GM23248 (cell line): ENCODE results near the gene HMGN1.

Experiments
- EZH2 ChIP-seq: fragments of 200-600 bp; sonication (generic); IDR thresholded peaks from 2 replicates; pipeline ENCODE4 v1.6.1; 2018; ENCODE audit warnings: antibody characterized with exemption, mild to moderate bottlenecking; ENCODE audit not compliant: insufficient read depth, poor library complexity, severe bottlenecking
- EZH2phosphoT487 ChIP-seq: fragments of 200-600 bp; sonication (generic); IDR thresholded peaks from 2 replicates; pipeline ENCODE4 v1.6.1; 2018; ENCODE audit warnings: antibody characterized with exemption, moderate library complexity, mild to moderate bottlenecking, low read depth; ENCODE audit not compliant: insufficient read depth

- TF ChIP-seq EZH2phosphoT487 (no peak), EZH2 (no peak)
Measured at GRCh38 chr21:39392981-39393380, 44.1 kb upstream of the HMGN1 start.
